Spleen (tissue), 11 donors: Measurements from ENCODE around the gene MAMDC4. TPM values are rescaled to one million over a fixed set of nuclear protein-coding genes. Genes with fewer than 3 reads are reported as not detected.

ENCODE experiments used
- DNase-seq: peaks from one replicate; pipeline ENCODE4 v3.0.0-alpha.2; 2020
- H3K27ac ChIP-seq, 8 donors: fragments of 200-600 bp; sonication (generic) in 7 of 8; 1 replicate in 4 of 8; 2 replicates in 4 of 8; pipeline versions ENCODE4 v1.5.0 to v1.8.0; 2016 to 2021; ENCODE audit warnings: inconsistent platforms in 4 of 8, mild to moderate bottlenecking in 4 of 8, moderate library complexity in 1 of 8
- H3K27me3 ChIP-seq, 7 donors: fragments of 200-600 bp; sonication (generic) in 6 of 7; replicated peaks in 1 of 7; 1 replicate in 4 of 7; 2 replicates in 3 of 7; pipeline versions ENCODE4 v1.5.0 to v1.8.0; 2016 to 2021; ENCODE audit warnings: inconsistent platforms in 3 of 7, mild to moderate bottlenecking in 1 of 7
- H3K36me3 ChIP-seq, 6 donors: fragments of 200-600 bp; sonication (generic) in 5 of 6; 1 replicate in 4 of 6; 2 replicates in 2 of 6; pipeline versions ENCODE4 v1.5.0 to v1.8.0; 2016 to 2021; ENCODE audit warnings: inconsistent platforms in 2 of 6
- H3K4me1 ChIP-seq, 6 donors: fragments of 200-600 bp; sonication (generic) in 5 of 6; 1 replicate in 3 of 6; 2 replicates in 3 of 6; pipeline versions ENCODE4 v1.5.0 to v1.8.0; 2016 to 2021; ENCODE audit warnings: inconsistent platforms in 3 of 6
- H3K4me3 ChIP-seq, 8 donors: fragments of 200-600 bp; sonication (generic) in 7 of 8; 1 replicate in 4 of 8; 2 replicates in 4 of 8; pipeline versions ENCODE4 v1.5.0 to v1.8.0; 2016 to 2021; ENCODE audit warnings: inconsistent platforms in 4 of 8, mild to moderate bottlenecking in 4 of 8, moderate library complexity in 2 of 8
- H3K9me3 ChIP-seq, 8 donors: fragments of 200-600 bp; sonication (generic) in 7 of 8; 1 replicate in 4 of 8; 2 replicates in 4 of 8; pipeline versions ENCODE4 v1.5.0 to v1.8.0; 2016 to 2021; ENCODE audit warnings: inconsistent platforms in 4 of 8
- CTCF ChIP-seq, 11 experiments: fragments of 200-600 bp in 7 of 11; fragments of 450-650 bp in 4 of 11; sonication (generic) in 4 of 11; IDR thresholded peaks in 8 of 11; conservative IDR thresholded peaks in 3 of 11; 1 replicate in 7 of 11; 2 replicates in 4 of 11; pipeline versions ENCODE4 v1.4.0 to v1.8.0; 2016 to 2021; ENCODE audit warnings: antibody characterized with exemption in 11 of 11, inconsistent platforms in 4 of 11, mild to moderate bottlenecking in 1 of 11
- POLR2A ChIP-seq, 3 donors: fragments of 450-650 bp; IDR thresholded peaks; one replicate each; pipeline ENCODE4 v1.5.1; 2017; ENCODE audit warnings: antibody characterized with exemption in 3 of 3, mild to moderate bottlenecking in 1 of 3
- POLR2AphosphoS5 ChIP-seq, 3 donors: sonication (generic); formaldehyde crosslinking; IDR thresholded peaks; one replicate each; pipeline ENCODE4 v1.5.1; 2017; ENCODE audit warnings: antibody characterized with exemption in 3 of 3
- WGBS, 5 donors: extraction: QIAGEN DNeasy Blood & Tissue Kit in 3 of 5; methylation state at CpG; one replicate each; pipeline versions ENCODE4 v1.1.5 to v1.1.7; 2013 to 2018; 5-methylcytosine and 5-hydroxymethylcytosine counted together
- intact Hi-C: fragments of 100-400 bp; cut with DNase I; formaldehyde crosslinking; loops from one replicate; pipeline ENCODE4 v1.15.0; 2023; ENCODE audit warnings: low total_unique reads
- polyA plus RNA-seq, 3 donors: library from polyadenylated mRNA; stranded (reverse); fragments of 200-250 nt; gene quantifications; one replicate each; pipeline ENCODE4 v1.2.1, GENCODE V29; 2013
- total RNA-seq, 7 donors: library from RNA; depleted of rRNA in 3 of 7; stranded (reverse); fragments of >200 nt in 3 of 7; fragmentation: NEBNext Ultra II Directional in 4 of 7; extraction: Animal tissue kit (Norgen Biotek cat#: 25700) in 4 of 7; gene quantifications; one replicate each; pipeline versions ENCODE4 v1.1.0 to v1.2.1, GENCODE V29; 2016 to 2021
- donor health status: healthy with polysubstance abuse.
- donor health status: DM: no; HTN: no; CAD: no; lungs with moderate emphysema.
- donor health status: DM: no; HTN: no; CAD: no.
- donor health status: Bipolar disorder and iron deficiency.
- donor health status: healthy.
- donor health status: DM: no; HTN: no; CAD: no.
- donor health status: DM: yes; HTN: yes; CAD: no.

MAMDC4 gene
- total and polyA plus RNA-seq, 10 donors: 4.9 to 32.0 (median 12.0) TPM

GRCh38 chr9:136899196-136899595 is 47.0 kb downstream of the MAMDC4 start:
- Histone ChIP-seq H3K36me3 (peaks cover 0 to 86% (median 32%) of the 10 kb centered on the region in 6 donors), H3K27ac (peak overlapping the region in 4 of 8 donors; percentile 5 to 87 (median 56)), H3K9me3 (no peaks in the 10 kb centered on the region), H3K27me3 (no peaks in the 10 kb centered on the region), H3K4me1 (peaks cover 34 to 86% (median 52%) of the 10 kb centered on the region in 6 donors), H3K4me3 (no peak overlapping the region)
- intact Hi-C loops: no loop called here
- TF ChIP-seq CTCF (IDR thresholded peaks at IDR 0.05 in 8 of 11, conservative IDR thresholded peaks at IDR 0.05 in 3 of 11) (no peak), POLR2A (IDR thresholded peaks at IDR 0.05) (no peak), POLR2AphosphoS5 (IDR thresholded peaks at IDR 0.05) (peak in 1 of 3 donors; percentile 32)
- peak; percentile 68 for DNase-seq
- 60 to 80% (median 73%) methylated on average over 9 of the region's 9 CpGs for WGBS, 5 donors

DNA sequence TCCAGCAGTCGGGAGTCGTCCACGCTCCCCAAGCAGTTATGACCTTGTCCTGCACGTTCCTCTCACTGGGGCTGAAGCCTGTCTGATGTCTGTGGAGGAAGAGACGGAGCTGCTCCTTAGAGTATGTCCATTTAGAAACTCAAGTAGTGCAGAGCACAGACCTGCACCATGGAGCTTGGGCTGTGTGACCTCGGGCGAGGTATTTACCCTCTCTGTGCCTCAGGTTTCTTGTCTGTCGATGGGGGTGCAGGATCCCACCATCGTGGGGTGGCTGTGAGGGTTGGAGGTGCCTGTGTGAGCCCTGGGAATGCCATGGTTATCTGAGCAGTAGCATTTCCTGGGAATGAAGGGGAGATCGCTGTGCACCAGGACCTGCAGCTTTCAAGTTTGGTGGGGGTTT is 48.4 kb downstream of the MAMDC4 start:
- H3K4me3 ChIP-seq: no peak overlapping the region
- 91 to 96% (median 93%) methylated on average over 10 of the region's 10 CpGs for WGBS, 5 donors
- peaks cover 34 to 88% (median 59%) of the 10 kb centered on the region in 6 donors for H3K4me1 ChIP-seq
- peak overlapping the region in 5 of 8 donors; percentile 80 to 92 (median 87) for H3K27ac ChIP-seq
- intact Hi-C loops: no loop called here
- H3K36me3 ChIP-seq: peaks cover 0 to 85% (median 29%) of the 10 kb centered on the region in 6 donors
- no peak for DNase-seq
- H3K27me3 ChIP-seq: no peaks in the 10 kb centered on the region
- TF ChIP-seq CTCF (IDR thresholded peaks at IDR 0.05 in 8 of 11, conservative IDR thresholded peaks at IDR 0.05 in 3 of 11) (no peak), POLR2AphosphoS5 (IDR thresholded peaks at IDR 0.05) (no peak), POLR2A (IDR thresholded peaks at IDR 0.05) (no peak)
- no peaks in the 10 kb centered on the region for H3K9me3 ChIP-seq

GRCh38 chr9:136900988-136901515 is 48.9 kb downstream of the MAMDC4 start:
- DNase-seq: no peak
- 68 to 82% (median 78%) methylated on average over 13 of the region's 13 CpGs for WGBS, 5 donors
- Histone ChIP-seq H3K36me3 (peaks cover 0 to 86% (median 30%) of the 10 kb centered on the region in 6 donors), H3K27me3 (no peaks in the 10 kb centered on the region), H3K9me3 (no peaks in the 10 kb centered on the region), H3K27ac (peak overlapping the region; percentile 67 to 92 (median 82)), H3K4me1 (peaks cover 34 to 88% (median 59%) of the 10 kb centered on the region in 6 donors), H3K4me3 (no peak overlapping the region)
- TF ChIP-seq POLR2A (IDR thresholded peaks at IDR 0.05) (no peak), CTCF (IDR thresholded peaks at IDR 0.05 in 8 of 11, conservative IDR thresholded peaks at IDR 0.05 in 3 of 11) (no peak), POLR2AphosphoS5 (IDR thresholded peaks at IDR 0.05) (no peak)
- intact Hi-C loops: no loop called here

DNA sequence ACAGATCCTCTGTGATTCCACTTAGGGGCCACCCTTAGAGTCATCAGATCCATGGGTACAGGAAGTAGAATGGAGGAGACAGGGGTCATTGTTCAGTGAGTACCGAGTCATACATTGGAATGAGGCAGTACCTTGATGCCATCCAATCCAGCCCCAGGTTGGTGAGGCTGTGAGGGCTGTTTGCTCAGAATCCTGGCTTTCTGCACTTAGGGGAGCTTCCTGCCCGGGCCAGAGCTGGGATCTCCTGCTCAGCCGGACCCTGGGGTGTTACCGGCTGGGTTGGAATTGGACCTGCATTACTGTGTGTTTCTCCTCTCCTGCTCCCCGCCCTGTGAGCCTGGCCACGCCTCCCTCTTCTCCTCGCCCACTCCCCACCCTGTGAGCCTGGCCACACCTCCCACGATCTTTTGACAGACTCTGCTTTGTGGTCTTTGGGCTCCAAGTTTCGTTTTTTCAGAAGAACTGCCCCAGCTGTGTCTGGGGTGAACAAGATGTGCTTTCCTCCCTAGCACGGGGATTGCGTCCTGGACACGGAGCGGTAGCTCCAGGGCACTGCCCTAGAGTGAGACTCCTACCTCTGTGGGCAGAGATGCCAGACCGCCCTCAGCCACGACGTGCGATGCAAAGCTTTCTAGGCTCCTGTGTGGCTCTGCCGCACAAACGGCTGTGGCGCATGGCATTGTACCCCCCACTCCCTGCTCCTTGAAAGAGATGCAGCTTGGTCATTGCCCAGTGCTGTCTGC is 49.5 kb downstream of the MAMDC4 start:
- intact Hi-C loops: no loop called here
- peaks cover 34 to 83% (median 55%) of the 10 kb centered on the region in 6 donors for H3K4me1 ChIP-seq
- H3K27me3 ChIP-seq: no peaks in the 10 kb centered on the region
- peak overlapping the region in 4 of 8 donors; percentile 12 to 47 (median 13) for H3K4me3 ChIP-seq
- no peaks in the 10 kb centered on the region for H3K9me3 ChIP-seq
- WGBS, 5 donors: 12 to 46% (median 36%) methylated on average over 9 to 20 of the region's 20 CpGs
- peak overlapping the region; percentile 67 to 92 (median 82) for H3K27ac ChIP-seq
- DNase-seq: peak; percentile 83
- H3K36me3 ChIP-seq: peaks cover 0 to 87% (median 34%) of the 10 kb centered on the region in 6 donors
- TF ChIP-seq POLR2AphosphoS5 (IDR thresholded peaks at IDR 0.05) (peak; percentile 63 to 80 (median 69)), POLR2A (IDR thresholded peaks at IDR 0.05) (no peak), CTCF (IDR thresholded peaks at IDR 0.05 in 8 of 11, conservative IDR thresholded peaks at IDR 0.05 in 3 of 11) (no peak)
